Mesenchymal stem cell (in vitro differentiated cells and primary cell): ENCODE results near the gene LIN52.

Experiments used
- DNase-seq: peaks from one replicate; pipeline ENCODE4 v3.0.0-alpha.2; 2013
- H2AFZ ChIP-seq: one replicate; pipeline ENCODE4 v1.6.1; 2013; ENCODE audit warnings: low read depth, mild to moderate bottlenecking, control low read depth, inconsistent platforms, low read length, moderate library complexity
- H2AK5ac ChIP-seq: 2 replicates; pipeline ENCODE4 v1.6.1; 2013; ENCODE audit warnings: low read length, moderate library complexity, mild to moderate bottlenecking, inconsistent platforms; ENCODE audit not compliant: severe bottlenecking
- H2BK120ac ChIP-seq: one replicate; pipeline ENCODE4 v1.6.1; 2013; ENCODE audit warnings: low read depth, mild to moderate bottlenecking, inconsistent platforms, low read length, moderate library complexity
- H2BK12ac ChIP-seq, 2 experiments: one replicate each; pipeline ENCODE4 v1.6.1; 2013; ENCODE audit warnings: inconsistent platforms in 2 of 2, low read length in 2 of 2, mild to moderate bottlenecking in 2 of 2, moderate library complexity in 2 of 2, control low read depth in 1 of 2
- H2BK15ac ChIP-seq: one replicate; pipeline ENCODE4 v1.6.1; 2013; ENCODE audit warnings: mild to moderate bottlenecking, low read depth, inconsistent platforms; ENCODE audit not compliant: poor library complexity, severe bottlenecking
- H2BK5ac ChIP-seq: 2 replicates; pipeline ENCODE4 v1.6.1; 2013; ENCODE audit warnings: low read depth, mild to moderate bottlenecking, low read length, control low read depth, inconsistent platforms; ENCODE audit not compliant: poor library complexity, severe bottlenecking
- H3K14ac ChIP-seq, 2 experiments: one replicate each; pipeline ENCODE4 v1.6.1; 2013; ENCODE audit warnings: inconsistent platforms in 2 of 2, low read length in 2 of 2, control low read depth in 1 of 2, mild to moderate bottlenecking in 1 of 2, moderate library complexity in 1 of 2
- H3K18ac ChIP-seq, 2 experiments: one replicate each; pipeline ENCODE4 v1.6.1; 2013; ENCODE audit warnings: inconsistent platforms in 2 of 2, low read length in 2 of 2, control low read depth in 1 of 2, low read depth in 1 of 2, mild to moderate bottlenecking in 1 of 2
- H3K23ac ChIP-seq, 2 experiments: one replicate each; pipeline ENCODE4 v1.6.1; 2013; ENCODE audit warnings: inconsistent platforms in 2 of 2, low read length in 2 of 2, mild to moderate bottlenecking in 2 of 2, moderate library complexity in 2 of 2, control low read depth in 1 of 2
- H3K27ac ChIP-seq: 2 replicates; pipeline ENCODE4 v1.5.1; 2013; ENCODE audit warnings: mild to moderate bottlenecking, moderate library complexity, low read length, control low read depth, inconsistent platforms; ENCODE audit not compliant: poor library complexity, severe bottlenecking
- H3K27me3 ChIP-seq, 2 experiments: 2 replicates each; pipeline versions ENCODE4 v1.6.1 to v1.7.0; 2013; ENCODE audit warnings: low read length in 2 of 2, mild to moderate bottlenecking in 2 of 2, moderate library complexity in 2 of 2, control low read depth in 1 of 2, inconsistent platforms in 1 of 2; ENCODE audit not compliant: control insufficient read depth in 1 of 2, insufficient read depth in 1 of 2
- H3K36me3 ChIP-seq, 2 experiments: 2 replicates each; pipeline versions ENCODE4 v1.6.1 to v1.7.0; 2013; ENCODE audit warnings: low read length in 2 of 2, control low read depth in 1 of 2, inconsistent platforms in 1 of 2, low read depth in 1 of 2, mild to moderate bottlenecking in 1 of 2; ENCODE audit not compliant: insufficient read depth in 2 of 2, control insufficient read depth in 1 of 2
- H3K4ac ChIP-seq, 2 experiments: one replicate each; pipeline ENCODE4 v1.6.1; 2013; ENCODE audit warnings: inconsistent platforms in 2 of 2, low read length in 2 of 2, mild to moderate bottlenecking in 2 of 2, moderate library complexity in 2 of 2, control low read depth in 1 of 2, low read depth in 1 of 2
- H3K4me1 ChIP-seq: 2 replicates; pipeline ENCODE4 v1.6.1; 2013; ENCODE audit warnings: low read depth, low read length, control low read depth; ENCODE audit not compliant: control insufficient read depth, insufficient read depth
- H3K4me2 ChIP-seq: 2 replicates; pipeline ENCODE4 v1.6.1; 2013; ENCODE audit warnings: low read length, mild to moderate bottlenecking, inconsistent platforms; ENCODE audit not compliant: poor library complexity, severe bottlenecking
- H3K4me3 ChIP-seq, 2 experiments: 2 replicates each; pipeline versions ENCODE4 v1.5.1 to v1.7.0; 2013; ENCODE audit warnings: low read length in 2 of 2, mild to moderate bottlenecking in 2 of 2, control low read depth in 1 of 2, low read depth in 1 of 2; ENCODE audit not compliant: insufficient read depth in 1 of 2
- H3K79me1 ChIP-seq: replicated peaks from 2 replicates; pipeline ENCODE4 v1.6.1; 2013; ENCODE audit warnings: mild to moderate bottlenecking, control low read depth, low read length, inconsistent platforms; ENCODE audit not compliant: poor library complexity, severe bottlenecking
- H3K9ac ChIP-seq: 2 replicates; pipeline ENCODE4 v1.7.0; 2013; ENCODE audit warnings: mild to moderate bottlenecking, low read length, moderate library complexity
- H3K9me3 ChIP-seq: 2 replicates; pipeline ENCODE4 v1.7.0; 2013; ENCODE audit warnings: mild to moderate bottlenecking, low read length; ENCODE audit not compliant: control insufficient read depth
- H4K8ac ChIP-seq: one replicate; pipeline ENCODE4 v1.6.1; 2013; ENCODE audit warnings: inconsistent platforms, mild to moderate bottlenecking, low read length, moderate library complexity
- H4K91ac ChIP-seq: one replicate; pipeline ENCODE4 v1.6.1; 2013; ENCODE audit warnings: mild to moderate bottlenecking, low read length, inconsistent platforms
- WGBS: methylation state at CpG from one replicate; pipeline ENCODE4 v1.1.7; 2013; ENCODE audit warnings: mixed read lengths; 5-methylcytosine and 5-hydroxymethylcytosine counted together

LIN52 gene

GRCh38 chr14:74085047-74085637, 386 bp downstream of the LIN52 start:
- no peak overlapping the region for H4K91ac ChIP-seq
- no peak overlapping the region for H2BK120ac ChIP-seq
- no peak overlapping the region for H3K14ac ChIP-seq
- peak overlapping the region in 1 of 2 experiments; percentile 11 for H3K4ac ChIP-seq
- H3K9me3 ChIP-seq: no peaks in the 10 kb centered on the region
- no peaks in the 10 kb centered on the region for H3K36me3 ChIP-seq
- no peak overlapping the region for H4K8ac ChIP-seq
- H3K9ac ChIP-seq: peak overlapping the region; percentile 95
- no peaks in the 10 kb centered on the region for H3K27me3 ChIP-seq
- H2AFZ ChIP-seq: peak overlapping the region; percentile 64
- peak overlapping the region; percentile 57 for H3K27ac ChIP-seq
- H2BK15ac ChIP-seq: no peak overlapping the region
- peak; percentile 67 for DNase-seq
- H2AK5ac ChIP-seq: no peak overlapping the region
- peaks cover 15% of the 10 kb centered on the region for H3K79me1 ChIP-seq
- H2BK5ac ChIP-seq: no peak overlapping the region
- H3K4me2 ChIP-seq: peak overlapping the region; percentile 77
- H3K4me1 ChIP-seq: peaks cover 4% of the 10 kb centered on the region
- H3K23ac ChIP-seq: no peak overlapping the region
- no peak overlapping the region for H2BK12ac ChIP-seq
- 2% methylated on average over 25 of the region's 26 CpGs for WGBS
- peak overlapping the region; percentile 63 to 94 for H3K4me3 ChIP-seq
- peak overlapping the region in 1 of 2 experiments; percentile 14 for H3K18ac ChIP-seq

- H3K18ac ChIP-seq: no peak overlapping the region
- H2BK120ac ChIP-seq: no peak overlapping the region
- peaks cover 0 to under 1% of the 10 kb centered on the region in 2 experiments for H3K36me3 ChIP-seq
- no peak overlapping the region for H2AFZ ChIP-seq
- H3K4me1 ChIP-seq: peaks cover 4% of the 10 kb centered on the region
- H4K8ac ChIP-seq: no peak overlapping the region
- no peak overlapping the region for H2AK5ac ChIP-seq
- no peak overlapping the region for H2BK15ac ChIP-seq
- no peak overlapping the region for H2BK12ac ChIP-seq
- no peaks in the 10 kb centered on the region for H3K9me3 ChIP-seq
- DNase-seq: no peak
- H3K23ac ChIP-seq: no peak overlapping the region
- no peak overlapping the region for H4K91ac ChIP-seq
- no peak overlapping the region for H3K4ac ChIP-seq
- H3K9ac ChIP-seq: peak overlapping the region; percentile 95
- no peak overlapping the region for H3K4me2 ChIP-seq
- H3K79me1 ChIP-seq: peaks cover 15% of the 10 kb centered on the region
- no peak overlapping the region for H3K27ac ChIP-seq
- no CpG with 5 or more reads among the region's 1 CpG for WGBS
- H2BK5ac ChIP-seq: no peak overlapping the region
- H3K4me3 ChIP-seq: peak overlapping the region in 1 of 2 experiments; percentile 94
- H3K14ac ChIP-seq: no peak overlapping the region
- no peaks in the 10 kb centered on the region for H3K27me3 ChIP-seq
Measured at GRCh38 chr14:74085828-74086227, 1.1 kb downstream of the LIN52 start.

- Histone ChIP-seq H2BK15ac (no peak overlapping the region), H3K9ac (no peak overlapping the region), H3K36me3 (peaks cover 15% of the 10 kb centered on the region in 2 experiments), H3K4me2 (no peak overlapping the region), H3K79me1 (peaks cover 11% of the 10 kb centered on the region), H2AK5ac (no peak overlapping the region), H3K9me3 (no peaks in the 10 kb centered on the region), H3K4me1 (no peaks in the 10 kb centered on the region), H2BK12ac (no peak overlapping the region), H3K23ac (no peak overlapping the region), H2AFZ (no peak overlapping the region), H3K4me3 (no peak overlapping the region), H2BK5ac (no peak overlapping the region), H2BK120ac (no peak overlapping the region), H3K27me3 (no peaks in the 10 kb centered on the region), H3K4ac (no peak overlapping the region), H3K14ac (no peak overlapping the region), H4K91ac (no peak overlapping the region), H3K27ac (no peak overlapping the region), H3K18ac (no peak overlapping the region), H4K8ac (no peak overlapping the region)
- no peak for DNase-seq
- 98% methylated on average over 8 of the region's 8 CpGs for WGBS
Measured at GRCh38 chr14:74089251-74090020, 4.7 kb downstream of the LIN52 start.

- Histone ChIP-seq H3K4ac (no peak overlapping the region), H4K91ac (no peak overlapping the region), H2AK5ac (no peak overlapping the region), H3K9ac (no peak overlapping the region), H2AFZ (no peak overlapping the region), H3K23ac (no peak overlapping the region), H2BK5ac (no peak overlapping the region), H3K4me2 (no peak overlapping the region), H2BK120ac (no peak overlapping the region), H3K4me1 (no peaks in the 10 kb centered on the region), H2BK12ac (no peak overlapping the region), H4K8ac (no peak overlapping the region), H3K36me3 (peaks cover 5 to 30% of the 10 kb centered on the region in 2 experiments), H3K14ac (no peak overlapping the region), H3K4me3 (no peak overlapping the region), H3K79me1 (no peaks in the 10 kb centered on the region), H3K18ac (no peak overlapping the region), H2BK15ac (no peak overlapping the region), H3K9me3 (no peaks in the 10 kb centered on the region), H3K27ac (no peak overlapping the region), H3K27me3 (no peaks in the 10 kb centered on the region)
- no CpG with 5 or more reads among the region's 2 CpGs for WGBS
- no peak for DNase-seq
Measured at GRCh38 chr14:74105381-74105780, 20.6 kb downstream of the LIN52 start.
